PC-9 (cell line): ENCODE results near the gene MYBPH.

Source experiments
- EZH2 ChIP-seq: fragments of 200-600 bp; sonication (generic); IDR thresholded peaks from 2 replicates; pipeline ENCODE4 v1.8.0; 2017; ENCODE audit warnings: antibody characterized with exemption, low read depth
- TF ChIP-seq, protein P1 (sequence below): fragments of 200-600 bp; sonication (generic); conservative IDR thresholded peaks from 2 replicates; pipeline ENCODE4 v1.6.1; 2017; ENCODE audit warnings: mixed run types, antibody characterized with exemption, mild to moderate bottlenecking, moderate library complexity

GRCh38 chr1:203142124-203142523 is 33.5 kb downstream of the MYBPH start:
- TF ChIP-seq, protein P1, sequence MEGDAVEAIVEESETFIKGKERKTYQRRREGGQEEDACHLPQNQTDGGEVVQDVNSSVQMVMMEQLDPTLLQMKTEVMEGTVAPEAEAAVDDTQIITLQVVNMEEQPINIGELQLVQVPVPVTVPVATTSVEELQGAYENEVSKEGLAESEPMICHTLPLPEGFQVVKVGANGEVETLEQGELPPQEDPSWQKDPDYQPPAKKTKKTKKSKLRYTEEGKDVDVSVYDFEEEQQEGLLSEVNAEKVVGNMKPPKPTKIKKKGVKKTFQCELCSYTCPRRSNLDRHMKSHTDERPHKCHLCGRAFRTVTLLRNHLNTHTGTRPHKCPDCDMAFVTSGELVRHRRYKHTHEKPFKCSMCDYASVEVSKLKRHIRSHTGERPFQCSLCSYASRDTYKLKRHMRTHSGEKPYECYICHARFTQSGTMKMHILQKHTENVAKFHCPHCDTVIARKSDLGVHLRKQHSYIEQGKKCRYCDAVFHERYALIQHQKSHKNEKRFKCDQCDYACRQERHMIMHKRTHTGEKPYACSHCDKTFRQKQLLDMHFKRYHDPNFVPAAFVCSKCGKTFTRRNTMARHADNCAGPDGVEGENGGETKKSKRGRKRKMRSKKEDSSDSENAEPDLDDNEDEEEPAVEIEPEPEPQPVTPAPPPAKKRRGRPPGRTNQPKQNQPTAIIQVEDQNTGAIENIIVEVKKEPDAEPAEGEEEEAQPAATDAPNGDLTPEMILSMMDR: no peak
- TF ChIP-seq EZH2: no peak
